Parathyroid adenoma (tissue), 2 donors: ENCODE measurements around the gene GREB1L.
A peak's percentile ranks its signal among the peaks of the same experiment; 100 is the strongest.

Experiments used
- H2AFZ ChIP-seq: fragments of 300-600 bp; sonication (generic); one replicate; pipeline ENCODE4 v1.7.0; 2017; ENCODE audit warnings: antibody characterized with exemption, mild to moderate bottlenecking
- H3K27ac ChIP-seq: fragments of 300-600 bp; sonication (generic); one replicate; pipeline ENCODE4 v1.7.0; 2017
- H3K27me3 ChIP-seq: fragments of 300-600 bp; sonication (generic); one replicate; pipeline ENCODE4 v1.7.0; 2017; ENCODE audit warnings: low read length; ENCODE audit not compliant: control insufficient read depth, insufficient read depth
- H3K36me3 ChIP-seq: fragments of 300-600 bp; sonication (generic); one replicate; pipeline ENCODE4 v1.7.0; 2017; ENCODE audit warnings: low read length; ENCODE audit not compliant: control insufficient read depth, insufficient read depth
- H3K4me1 ChIP-seq: fragments of 300-600 bp; sonication (generic); one replicate; pipeline ENCODE4 v1.7.0; 2017; ENCODE audit warnings: control low read depth
- H3K4me2 ChIP-seq: fragments of 300-600 bp; sonication (generic); one replicate; pipeline ENCODE4 v1.7.0; 2017; ENCODE audit warnings: low read length
- H3K4me3 ChIP-seq: fragments of 300-600 bp; sonication (generic); one replicate; pipeline ENCODE4 v1.7.0; 2017; ENCODE audit warnings: low read depth, low read length
- H3K79me2 ChIP-seq: fragments of 300-600 bp; sonication (generic); one replicate; pipeline ENCODE4 v1.7.0; 2017; ENCODE audit warnings: control low read depth
- H3K9ac ChIP-seq: fragments of 300-600 bp; sonication (generic); one replicate; pipeline ENCODE4 v1.7.0; 2017; ENCODE audit warnings: mild to moderate bottlenecking
- H3K9me3 ChIP-seq: fragments of 300-600 bp; sonication (generic); one replicate; pipeline ENCODE4 v1.7.0; 2017; ENCODE audit warnings: low read length; ENCODE audit not compliant: control insufficient read depth
- TF ChIP-seq, protein P1 (sequence below): fragments of 300-600 bp; sonication (generic); IDR thresholded peaks from one replicate; pipeline ENCODE4 v1.7.0; 2017; ENCODE audit warnings: antibody characterized with exemption, mild to moderate bottlenecking
- donor health status: primary hyperparathyroidism.

The GREB1L gene

GRCh38 chr18:21359746-21360145, 117.7 kb downstream of the GREB1L start:
- H3K36me3 ChIP-seq = no peaks in the 10 kb centered on the region
- TF ChIP-seq, protein P1, sequence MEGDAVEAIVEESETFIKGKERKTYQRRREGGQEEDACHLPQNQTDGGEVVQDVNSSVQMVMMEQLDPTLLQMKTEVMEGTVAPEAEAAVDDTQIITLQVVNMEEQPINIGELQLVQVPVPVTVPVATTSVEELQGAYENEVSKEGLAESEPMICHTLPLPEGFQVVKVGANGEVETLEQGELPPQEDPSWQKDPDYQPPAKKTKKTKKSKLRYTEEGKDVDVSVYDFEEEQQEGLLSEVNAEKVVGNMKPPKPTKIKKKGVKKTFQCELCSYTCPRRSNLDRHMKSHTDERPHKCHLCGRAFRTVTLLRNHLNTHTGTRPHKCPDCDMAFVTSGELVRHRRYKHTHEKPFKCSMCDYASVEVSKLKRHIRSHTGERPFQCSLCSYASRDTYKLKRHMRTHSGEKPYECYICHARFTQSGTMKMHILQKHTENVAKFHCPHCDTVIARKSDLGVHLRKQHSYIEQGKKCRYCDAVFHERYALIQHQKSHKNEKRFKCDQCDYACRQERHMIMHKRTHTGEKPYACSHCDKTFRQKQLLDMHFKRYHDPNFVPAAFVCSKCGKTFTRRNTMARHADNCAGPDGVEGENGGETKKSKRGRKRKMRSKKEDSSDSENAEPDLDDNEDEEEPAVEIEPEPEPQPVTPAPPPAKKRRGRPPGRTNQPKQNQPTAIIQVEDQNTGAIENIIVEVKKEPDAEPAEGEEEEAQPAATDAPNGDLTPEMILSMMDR = no peak
- no peak overlapping the region for H3K4me2 ChIP-seq
- H3K27ac ChIP-seq = no peak overlapping the region
- H3K79me2 ChIP-seq = no peaks in the 10 kb centered on the region
- no peaks in the 10 kb centered on the region for H3K4me1 ChIP-seq
- no peak overlapping the region for H2AFZ ChIP-seq
- no peak overlapping the region for H3K9ac ChIP-seq
- H3K27me3 ChIP-seq = no peaks in the 10 kb centered on the region
- no peaks in the 10 kb centered on the region for H3K9me3 ChIP-seq
- H3K4me3 ChIP-seq = no peak overlapping the region

GRCh38 chr18:21361307-21361880, 119.4 kb downstream of the GREB1L start:
- Histone ChIP-seq H2AFZ (peak overlapping the region; percentile 51), H3K79me2 (no peaks in the 10 kb centered on the region), H3K27me3 (no peaks in the 10 kb centered on the region), H3K4me2 (no peak overlapping the region), H3K9me3 (no peaks in the 10 kb centered on the region), H3K36me3 (no peaks in the 10 kb centered on the region), H3K27ac (peak overlapping the region; percentile 32), H3K4me3 (no peak overlapping the region), H3K9ac (no peak overlapping the region), H3K4me1 (no peaks in the 10 kb centered on the region)
- TF ChIP-seq, protein P1 = no peak

DNA sequence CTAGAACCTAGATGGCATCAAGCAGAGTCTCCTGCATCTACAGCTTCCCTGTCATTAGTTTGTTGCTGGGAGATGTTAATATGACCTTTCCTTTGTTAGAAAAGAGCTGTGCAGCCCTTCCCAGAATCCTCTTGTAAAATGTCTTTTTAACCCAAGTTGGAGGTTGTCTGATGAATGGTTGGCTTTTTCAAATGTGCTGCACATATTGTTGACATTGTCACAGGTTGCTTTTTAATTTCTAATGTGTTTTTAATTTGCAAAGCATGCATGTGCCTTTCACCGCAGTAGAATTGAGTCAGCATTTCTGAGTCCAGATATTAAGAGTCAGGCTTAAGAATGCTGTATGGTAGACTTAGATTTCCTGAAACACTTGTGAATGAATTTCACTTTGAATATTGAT, 120.8 kb downstream of the GREB1L start:
- Histone ChIP-seq H3K9ac (no peak overlapping the region), H3K4me3 (no peak overlapping the region), H3K36me3 (no peaks in the 10 kb centered on the region), H3K27ac (no peak overlapping the region), H3K4me1 (no peaks in the 10 kb centered on the region), H3K79me2 (no peaks in the 10 kb centered on the region), H2AFZ (peak overlapping the region; percentile 4), H3K4me2 (no peak overlapping the region), H3K27me3 (no peaks in the 10 kb centered on the region), H3K9me3 (no peaks in the 10 kb centered on the region)
- TF ChIP-seq, protein P1 = no peak

DNA sequence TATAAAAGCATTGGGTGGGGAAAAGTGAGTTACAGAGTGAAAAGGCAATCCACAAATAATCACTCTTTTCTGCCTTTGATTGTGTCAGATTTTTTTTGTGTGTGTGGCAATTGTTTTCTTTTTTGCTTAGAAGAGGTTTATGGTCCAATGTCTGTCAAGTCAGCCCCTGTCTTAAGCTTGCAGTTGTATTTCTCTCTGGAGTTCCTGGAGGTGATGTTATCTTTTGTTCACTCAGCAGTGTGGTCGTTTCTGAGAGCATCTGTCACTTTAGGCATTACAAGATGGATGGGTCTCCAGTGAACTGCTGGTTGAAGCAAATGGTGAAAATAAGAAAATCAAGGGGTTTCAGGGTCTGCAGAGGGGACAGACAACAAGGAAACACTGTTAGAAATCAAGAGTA, 121.3 kb downstream of the GREB1L start:
- Histone ChIP-seq H3K36me3 (no peaks in the 10 kb centered on the region), H3K27me3 (no peaks in the 10 kb centered on the region), H3K9me3 (no peaks in the 10 kb centered on the region), H3K4me1 (no peaks in the 10 kb centered on the region), H3K27ac (no peak overlapping the region), H2AFZ (peak overlapping the region; percentile 36), H3K9ac (no peak overlapping the region), H3K79me2 (no peaks in the 10 kb centered on the region), H3K4me3 (no peak overlapping the region), H3K4me2 (no peak overlapping the region)
- TF ChIP-seq, protein P1 = no peak

- no peak overlapping the region for H3K4me2 ChIP-seq
- no peak overlapping the region for H3K4me3 ChIP-seq
- H3K27ac ChIP-seq = no peak overlapping the region
- H3K9me3 ChIP-seq = no peaks in the 10 kb centered on the region
- no peak overlapping the region for H3K9ac ChIP-seq
- no peaks in the 10 kb centered on the region for H3K36me3 ChIP-seq
- no peaks in the 10 kb centered on the region for H3K27me3 ChIP-seq
- H3K79me2 ChIP-seq = no peaks in the 10 kb centered on the region
- H3K4me1 ChIP-seq = no peaks in the 10 kb centered on the region
- TF ChIP-seq, protein P1 = no peak
- no peak overlapping the region for H2AFZ ChIP-seq
These were observed 122.4 kb downstream of the GREB1L start for GRCh38 chr18:21364471-21364870.
